Fibroblast of the aortic adventitia (primary cell): ENCODE data around the gene AP2A2. TPM values are rescaled to one million over a fixed set of nuclear protein-coding genes. Genes with fewer than 3 reads are reported as not detected.

Experiments
- DNase-seq: peaks from one replicate; pipeline ENCODE4 v3.0.0-alpha.2; 2010; ENCODE audit warnings: low read depth
- H3K4me3 ChIP-seq: 2 replicates; pipeline ENCODE4 v1.5.1; 2011; ENCODE audit warnings: low read depth, mild to moderate bottlenecking, control low read depth, low read length, moderate library complexity
- total RNA-seq: library from RNA; depleted of rRNA; stranded (reverse); fragments of >200 nt; gene quantifications from 2 replicates; pipeline ENCODE4 v1.2.3, GENCODE V29; 2012; ENCODE audit warnings: low replicate concordance
- TF ChIP-seq, protein P1 (sequence below): IDR thresholded peaks from 2 replicates; pipeline ENCODE4 v1.5.1; 2011; ENCODE audit warnings: mild to moderate bottlenecking, low read length, control low read depth, inconsistent platforms; ENCODE audit not compliant: insufficient read depth

Gene AP2A2
- total RNA-seq, 1 donor = 72.9 TPM

- DNase-seq = no peak
- TF ChIP-seq, protein P1, sequence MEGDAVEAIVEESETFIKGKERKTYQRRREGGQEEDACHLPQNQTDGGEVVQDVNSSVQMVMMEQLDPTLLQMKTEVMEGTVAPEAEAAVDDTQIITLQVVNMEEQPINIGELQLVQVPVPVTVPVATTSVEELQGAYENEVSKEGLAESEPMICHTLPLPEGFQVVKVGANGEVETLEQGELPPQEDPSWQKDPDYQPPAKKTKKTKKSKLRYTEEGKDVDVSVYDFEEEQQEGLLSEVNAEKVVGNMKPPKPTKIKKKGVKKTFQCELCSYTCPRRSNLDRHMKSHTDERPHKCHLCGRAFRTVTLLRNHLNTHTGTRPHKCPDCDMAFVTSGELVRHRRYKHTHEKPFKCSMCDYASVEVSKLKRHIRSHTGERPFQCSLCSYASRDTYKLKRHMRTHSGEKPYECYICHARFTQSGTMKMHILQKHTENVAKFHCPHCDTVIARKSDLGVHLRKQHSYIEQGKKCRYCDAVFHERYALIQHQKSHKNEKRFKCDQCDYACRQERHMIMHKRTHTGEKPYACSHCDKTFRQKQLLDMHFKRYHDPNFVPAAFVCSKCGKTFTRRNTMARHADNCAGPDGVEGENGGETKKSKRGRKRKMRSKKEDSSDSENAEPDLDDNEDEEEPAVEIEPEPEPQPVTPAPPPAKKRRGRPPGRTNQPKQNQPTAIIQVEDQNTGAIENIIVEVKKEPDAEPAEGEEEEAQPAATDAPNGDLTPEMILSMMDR = no peak
- H3K4me3 ChIP-seq = no peak overlapping the region
Measured at GRCh38 chr11:985848-986247, 60.2 kb downstream of the AP2A2 start.

- no peak overlapping the region for H3K4me3 ChIP-seq
- no peak for DNase-seq
- TF ChIP-seq, protein P1 = no peak
Measured at GRCh38 chr11:986270-986951, 60.7 kb downstream of the AP2A2 start.

DNA sequence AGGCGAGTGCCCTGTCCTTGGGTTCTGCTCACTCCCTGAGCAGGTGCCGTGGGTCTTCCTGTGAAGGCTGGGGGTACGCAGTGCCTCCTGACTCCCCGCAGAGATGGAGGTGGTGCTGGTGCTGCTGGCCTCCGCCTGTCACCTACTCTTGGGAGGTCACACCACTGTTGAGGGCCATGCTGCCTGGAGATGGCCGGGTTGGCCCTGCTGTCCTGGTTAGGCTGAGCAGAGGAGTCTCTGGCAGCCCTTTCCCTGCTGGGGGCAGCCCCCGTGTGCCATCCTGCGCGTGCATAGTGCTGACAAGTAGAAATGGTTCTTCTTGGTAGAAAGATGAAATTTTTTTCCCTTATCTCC is 61.3 kb downstream of the AP2A2 start:
- no peak for DNase-seq
- TF ChIP-seq, protein P1 = no peak
- H3K4me3 ChIP-seq = no peak overlapping the region

- no peak for DNase-seq
- H3K4me3 ChIP-seq = no peak overlapping the region
- TF ChIP-seq, protein P1 = no peak
Measured at GRCh38 chr11:987671-988070, 62.0 kb downstream of the AP2A2 start.

DNA sequence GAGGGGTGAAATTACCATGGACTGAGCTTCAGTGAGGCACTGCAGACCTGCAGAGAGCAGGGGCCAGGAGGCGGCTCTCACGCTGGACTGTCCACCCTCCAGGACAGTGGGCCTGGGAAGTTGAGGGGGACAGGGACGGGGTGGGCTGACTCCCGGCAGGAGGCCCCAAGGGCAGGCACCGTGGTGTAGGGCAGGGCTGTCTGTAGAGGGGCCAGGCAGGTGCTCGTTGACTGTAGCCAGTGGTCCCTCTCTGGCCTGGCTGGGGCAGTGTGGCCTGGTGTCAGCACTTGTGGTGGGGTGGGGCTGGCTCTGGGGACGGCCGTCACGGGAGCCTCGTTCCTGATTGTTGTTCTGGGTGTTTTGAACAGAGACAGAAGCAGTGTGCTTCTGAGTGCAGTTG is 64.4 kb downstream of the AP2A2 start:
- H3K4me3 ChIP-seq = no peak overlapping the region
- DNase-seq = no peak
- TF ChIP-seq, protein P1 = no peak

GRCh38 chr11:991034-991433 is 65.4 kb downstream of the AP2A2 start:
- TF ChIP-seq, protein P1 = no peak
- DNase-seq = no peak
- H3K4me3 ChIP-seq = no peak overlapping the region
